H9 (cell line): Measurements from ENCODE around the gene CRY2. TPM values are rescaled to one million over a fixed set of nuclear protein-coding genes. Genes with fewer than 3 reads are reported as not detected.
A peak's percentile ranks its signal among the peaks of the same experiment; 100 is the strongest.

Experiments
- DNase-seq: peaks from one replicate; pipeline ENCODE4 v3.0.0-alpha.2; 2017
- H2AFZ ChIP-seq: one replicate; pipeline ENCODE4 v1.6.1; 2013; ENCODE audit warnings: mild to moderate bottlenecking, low read length, control low read depth, moderate library complexity
- H2AK5ac ChIP-seq: 2 replicates; pipeline ENCODE4 v1.6.1; 2013; ENCODE audit warnings: low read length, control low read depth, mixed read lengths; ENCODE audit not compliant: insufficient read length
- H2BK120ac ChIP-seq: one replicate; pipeline ENCODE4 v1.6.1; 2013; ENCODE audit warnings: low read depth, mild to moderate bottlenecking, low read length, control low read depth, inconsistent platforms; ENCODE audit not compliant: poor library complexity, severe bottlenecking
- H2BK12ac ChIP-seq: 2 replicates; pipeline ENCODE4 v1.6.1; 2013; ENCODE audit warnings: low read length, control low read depth, mixed read lengths, low read depth; ENCODE audit not compliant: insufficient read length
- H2BK15ac ChIP-seq: 2 replicates; pipeline ENCODE4 v1.6.1; 2013; ENCODE audit warnings: low read depth, low read length, control low read depth
- H2BK20ac ChIP-seq: one replicate; pipeline ENCODE4 v1.6.1; 2013; ENCODE audit warnings: low read depth, mild to moderate bottlenecking, low read length, control low read depth, inconsistent platforms; ENCODE audit not compliant: poor library complexity, severe bottlenecking
- H2BK5ac ChIP-seq: 2 replicates; pipeline ENCODE4 v1.6.1; 2013; ENCODE audit warnings: low read length, control low read depth, mixed read lengths; ENCODE audit not compliant: insufficient read length
- H3K14ac ChIP-seq: 2 replicates; pipeline ENCODE4 v1.6.1; 2013; ENCODE audit warnings: low read length, control low read depth; ENCODE audit not compliant: insufficient read depth
- H3K18ac ChIP-seq: 2 replicates; pipeline ENCODE4 v1.6.1; 2013; ENCODE audit warnings: low read depth, mild to moderate bottlenecking, mixed read lengths, low read length, control low read depth; ENCODE audit not compliant: insufficient read length
- H3K23ac ChIP-seq: 2 replicates; pipeline ENCODE4 v1.6.1; 2013; ENCODE audit warnings: low read length, control low read depth, mixed read lengths, low read depth; ENCODE audit not compliant: insufficient read length
- H3K23me2 ChIP-seq: 2 replicates; pipeline ENCODE4 v1.6.1; 2013; ENCODE audit warnings: low read depth, mild to moderate bottlenecking, mixed read lengths, low read length, control low read depth; ENCODE audit not compliant: insufficient read length, poor library complexity, severe bottlenecking
- H3K27ac ChIP-seq: 2 replicates; pipeline ENCODE4 v1.5.1; 2013; ENCODE audit warnings: low read length, control low read depth, mixed read lengths, low read depth; ENCODE audit not compliant: insufficient read length
- H3K27me3 ChIP-seq: 2 replicates; pipeline ENCODE4 v1.6.1; 2013; ENCODE audit warnings: low read length, control low read depth, inconsistent platforms; ENCODE audit not compliant: insufficient read depth
- H3K4ac ChIP-seq: 2 replicates; pipeline ENCODE4 v1.6.1; 2013; ENCODE audit warnings: low read depth, mild to moderate bottlenecking, control low read depth, inconsistent platforms, low read length, moderate library complexity
- H3K4me1 ChIP-seq: 2 replicates; pipeline ENCODE4 v1.6.1; 2013; ENCODE audit warnings: low read length, control low read depth, inconsistent platforms; ENCODE audit not compliant: insufficient read depth
- H3K4me2 ChIP-seq: 2 replicates; pipeline ENCODE4 v1.6.1; 2013; ENCODE audit warnings: low read length, control low read depth, mixed read lengths; ENCODE audit not compliant: insufficient read length, insufficient read depth
- H3K56ac ChIP-seq: 2 replicates; pipeline ENCODE4 v1.6.1; 2013; ENCODE audit warnings: low read depth, mild to moderate bottlenecking, mixed read lengths, low read length, control low read depth; ENCODE audit not compliant: insufficient read length
- H3K79me1 ChIP-seq: 2 replicates; pipeline ENCODE4 v1.6.1; 2013; ENCODE audit warnings: low read depth, mild to moderate bottlenecking, moderate library complexity, low read length, control low read depth, inconsistent platforms; ENCODE audit not compliant: insufficient read depth, poor library complexity, severe bottlenecking
- H3K79me2 ChIP-seq: 2 replicates; pipeline ENCODE4 v1.6.1; 2013; ENCODE audit warnings: low read length, control low read depth, inconsistent platforms; ENCODE audit not compliant: insufficient read depth
- H3K9ac ChIP-seq: 2 replicates; pipeline ENCODE4 v1.6.1; 2013; ENCODE audit warnings: low read length, control low read depth, mixed read lengths; ENCODE audit not compliant: insufficient read length; ENCODE audit errors: extremely low read depth
- H3K9me3 ChIP-seq: one replicate; pipeline ENCODE4 v1.6.1; 2013; ENCODE audit warnings: low read depth, low read length, inconsistent platforms; ENCODE audit not compliant: control insufficient read depth
- H3T11ph ChIP-seq: one replicate; pipeline ENCODE4 v1.6.1; 2013; ENCODE audit warnings: mild to moderate bottlenecking, low read length, control low read depth, inconsistent platforms
- H4K20me1 ChIP-seq: one replicate; pipeline ENCODE4 v1.6.1; 2013; ENCODE audit not compliant: control insufficient read depth, insufficient read length, insufficient read depth
- H4K5ac ChIP-seq: 2 replicates; pipeline ENCODE4 v1.6.1; 2013; ENCODE audit warnings: low read depth, mild to moderate bottlenecking, mixed read lengths, low read length, control low read depth; ENCODE audit not compliant: insufficient read length
- H4K8ac ChIP-seq: replicated peaks from 2 replicates; pipeline ENCODE4 v1.6.1; 2013; ENCODE audit warnings: low read length, control low read depth, mixed read lengths, low read depth; ENCODE audit not compliant: insufficient read length
- H4K91ac ChIP-seq: 2 replicates; pipeline ENCODE4 v1.6.1; 2013; ENCODE audit warnings: low read depth, mild to moderate bottlenecking, moderate library complexity, mixed read lengths, low read length, control low read depth; ENCODE audit not compliant: insufficient read length
- H3K27ac Mint-ChIP-seq, 3 experiments: 2 replicates in 2 of 3; 3 replicates in 1 of 3; pipeline ENCODE4 v1.8.0; 2020 to 2021; ENCODE audit warnings: mixed read lengths in 3 of 3, mild to moderate bottlenecking in 1 of 3, moderate library complexity in 1 of 3
- H3K27me3 Mint-ChIP-seq: 2 replicates; pipeline ENCODE4 v1.8.0; 2021; ENCODE audit warnings: low read depth, mild to moderate bottlenecking, moderate library complexity, mixed read lengths
- H3K36me3 Mint-ChIP-seq, 3 experiments: 2 replicates in 2 of 3; 3 replicates in 1 of 3; pipeline ENCODE4 v1.8.0; 2020 to 2021; ENCODE audit warnings: low read depth in 3 of 3, mixed read lengths in 3 of 3; ENCODE audit not compliant: insufficient read depth in 1 of 3
- H3K4me1 Mint-ChIP-seq, 2 experiments: 2 replicates each; pipeline ENCODE4 v1.8.0; 2020; ENCODE audit warnings: mixed read lengths in 2 of 2
- H3K4me3 Mint-ChIP-seq, 2 experiments: 2 replicates in 1 of 2; 3 replicates in 1 of 2; pipeline ENCODE4 v1.8.0; 2020 to 2021; ENCODE audit warnings: mild to moderate bottlenecking in 2 of 2, mixed read lengths in 2 of 2, moderate library complexity in 1 of 2
- H3K9me3 Mint-ChIP-seq, 2 experiments: 2 replicates in 1 of 2; 3 replicates in 1 of 2; pipeline ENCODE4 v1.8.0; 2020; ENCODE audit warnings: mild to moderate bottlenecking in 2 of 2, mixed read lengths in 2 of 2, moderate library complexity in 1 of 2
- CTCF ChIP-seq: fragments of 200-600 bp; sonication (generic); conservative IDR thresholded peaks from 3 replicates; pipeline ENCODE4 v1.8.0; 2021; ENCODE audit warnings: antibody characterized with exemption, mild to moderate bottlenecking
- WGBS: extraction: QIAGEN DNeasy Blood & Tissue Kit; methylation state at CpG from one replicate; pipeline ENCODE4 v1.1.7; 2013; ENCODE audit warnings: missing lambda C conversion rate, low lambda C conversion rate, mixed read lengths; ENCODE audit not compliant: insufficient read length; ENCODE audit errors: extremely low coverage; 5-methylcytosine and 5-hydroxymethylcytosine counted together
- total RNA-seq: library from RNA; stranded (reverse); gene quantifications from 2 replicates; pipeline ENCODE4 v1.2.1, GENCODE V29; 2021

Gene CRY2
- total RNA-seq, 1 experiment from 2014 or later: 14.4 TPM

DNA sequence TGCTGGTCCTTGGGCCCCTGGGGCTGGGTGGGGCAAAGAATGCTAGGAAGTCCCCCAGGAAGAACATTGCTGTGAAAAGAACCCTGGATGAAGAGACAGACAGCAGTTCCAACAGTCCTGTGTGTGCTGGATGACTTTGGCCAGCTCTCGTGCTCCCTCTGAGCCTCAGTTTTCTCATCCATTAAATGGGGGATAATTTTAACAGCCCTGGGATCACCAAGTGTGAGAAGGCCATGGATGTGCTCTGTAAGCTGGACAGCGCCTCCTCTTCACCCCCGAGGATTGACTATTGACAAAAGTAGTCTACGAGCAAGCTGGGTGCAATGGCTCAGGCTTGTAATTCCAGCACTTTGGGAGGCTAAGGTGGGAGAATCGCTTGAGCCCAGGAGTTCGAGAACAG lies 77.7 kb downstream of the CRY2 start:
- no peaks in the 10 kb centered on the region; the same call in 1 of the 2 replicates for H3K79me2 ChIP-seq
- H3K23ac ChIP-seq: no peak overlapping the region
- no peak overlapping the region for H2BK120ac ChIP-seq
- H3K4me2 ChIP-seq: no peak overlapping the region
- H3K9me3 ChIP-seq: no peaks in the 10 kb centered on the region
- no peak overlapping the region for H2BK15ac ChIP-seq
- no peaks in the 10 kb centered on the region; the same call in 1 of the 2 replicates for H3K27me3 ChIP-seq
- H4K8ac ChIP-seq: no peak overlapping the region
- H3K14ac ChIP-seq: no peak overlapping the region
- no peak overlapping the region for H2BK5ac ChIP-seq
- Mint-ChIP-seq H3K36me3 (peaks cover 22 to 52% (median 46%) of the 10 kb centered on the region in 3 experiments), H3K4me1 (peaks cover 26 to 30% of the 10 kb centered on the region in 2 experiments), H3K9me3 (no peaks in the 10 kb centered on the region; a peak in 1 of 5 replicates), H3K27ac (peak overlapping the region in 1 of 3 experiments; percentile 55; a peak in 1 of 7 replicates), H3K27me3 (peaks cover 2% of the 10 kb centered on the region; the same call in 1 of the 2 replicates), H3K4me3 (peak overlapping the region; percentile 64 to 72; a peak in 3 of 5 replicates)
- no peak overlapping the region for H3T11ph ChIP-seq
- no peak overlapping the region for H2AK5ac ChIP-seq
- H3K79me1 ChIP-seq: no peaks in the 10 kb centered on the region
- TF ChIP-seq CTCF: no peak
- H4K5ac ChIP-seq: no peak overlapping the region
- H2AFZ ChIP-seq: no peak overlapping the region
- H3K23me2 ChIP-seq: peaks cover 5% of the 10 kb centered on the region
- H4K20me1 ChIP-seq: no peaks in the 10 kb centered on the region
- H3K27ac ChIP-seq: no peak overlapping the region
- no peak overlapping the region for H3K18ac ChIP-seq
- no peak overlapping the region for H2BK20ac ChIP-seq
- no peak overlapping the region for H2BK12ac ChIP-seq
- no peak overlapping the region for H4K91ac ChIP-seq
- H3K4ac ChIP-seq: no peak overlapping the region
- DNase-seq: peak; percentile 18
- no peak overlapping the region for H3K56ac ChIP-seq
- WGBS: no CpG with 5 or more reads among the region's 6 CpGs
- H3K9ac ChIP-seq: no peak overlapping the region
- no peaks in the 10 kb centered on the region for H3K4me1 ChIP-seq
